ENCODE measurements around the gene INAFM2.

Gene INAFM2

DNA sequence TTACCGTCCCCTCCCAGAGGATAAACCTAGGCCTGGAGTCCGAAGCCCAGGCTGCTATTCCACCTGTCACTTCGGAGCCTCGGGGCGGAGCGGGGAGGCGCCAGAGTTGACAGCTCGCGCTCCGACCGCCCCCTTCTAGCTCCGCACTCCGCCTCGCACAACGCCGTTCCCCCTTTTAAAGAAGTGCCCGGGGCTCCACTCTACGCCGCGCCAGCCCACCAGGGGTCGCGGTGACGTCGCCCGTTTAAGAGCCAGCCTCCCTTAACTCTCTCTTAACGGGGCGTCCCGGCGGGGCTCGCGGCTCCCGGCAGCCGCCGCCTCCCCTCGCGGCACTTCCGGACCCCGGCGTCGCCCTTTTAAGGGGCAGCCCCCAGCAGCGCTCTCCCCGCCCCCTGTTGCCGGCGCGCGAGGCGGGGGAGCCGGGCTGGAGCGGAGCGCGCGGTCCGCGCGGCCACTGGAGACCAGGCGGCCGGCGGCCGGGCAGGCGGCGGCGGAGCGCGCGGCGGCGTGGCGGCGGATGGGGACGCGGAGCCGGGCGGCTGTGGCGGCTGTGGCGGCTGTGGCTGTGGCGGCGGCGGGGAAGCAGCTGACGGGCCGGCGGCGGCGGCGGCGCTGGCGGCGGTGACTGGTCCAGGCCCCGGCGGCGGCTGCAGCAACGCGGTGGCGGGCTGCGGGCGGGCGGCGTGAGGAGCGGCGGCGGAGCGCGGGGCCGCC is at the start of gene INAFM2:
Gene INAFM2, plus strand, starts transcription at position 454 of the 714 bp plus-strand sequence. CDS start 364 bp downstream, outside the sequence.
- Histone ChIP-seq H3K27me3 (ENCODE audit: control insufficient read depth, insufficient read depth, low read length) (peaks cover 25% of the 10 kb centered on the region), H3K9me3 (ENCODE audit: control insufficient read depth, insufficient read depth, low read length) (no peaks in the 10 kb centered on the region), H3K4me1 (ENCODE audit: control insufficient read depth, insufficient read depth, low read length) (peaks cover 29% of the 10 kb centered on the region), H3K9ac (ENCODE audit: low read depth, low read length) (no peak within 1 kb of the TSS), H3K36me3 (ENCODE audit: control insufficient read depth, insufficient read depth, low read length) (no peaks in the 10 kb centered on the region), H3K4me3 (ENCODE audit: low read depth, low read length) (peak within 1 kb of the TSS; percentile 66)

- Histone ChIP-seq H3K9me3 (ENCODE audit: control insufficient read depth, insufficient read depth, low read length) (no peaks in the 10 kb centered on the region), H3K27me3 (ENCODE audit: control insufficient read depth, insufficient read depth, low read length) (peaks cover 12% of the 10 kb centered on the region), H3K9ac (ENCODE audit: low read depth, low read length) (no peak overlapping the region), H3K4me3 (ENCODE audit: low read depth, low read length) (no peak overlapping the region), H3K36me3 (ENCODE audit: control insufficient read depth, insufficient read depth, low read length) (peaks cover 2% of the 10 kb centered on the region), H3K4me1 (ENCODE audit: control insufficient read depth, insufficient read depth, low read length) (no peaks in the 10 kb centered on the region)
Measured at GRCh38 chr15:40274350-40275274, 48.9 kb upstream of the INAFM2 start.

DNA sequence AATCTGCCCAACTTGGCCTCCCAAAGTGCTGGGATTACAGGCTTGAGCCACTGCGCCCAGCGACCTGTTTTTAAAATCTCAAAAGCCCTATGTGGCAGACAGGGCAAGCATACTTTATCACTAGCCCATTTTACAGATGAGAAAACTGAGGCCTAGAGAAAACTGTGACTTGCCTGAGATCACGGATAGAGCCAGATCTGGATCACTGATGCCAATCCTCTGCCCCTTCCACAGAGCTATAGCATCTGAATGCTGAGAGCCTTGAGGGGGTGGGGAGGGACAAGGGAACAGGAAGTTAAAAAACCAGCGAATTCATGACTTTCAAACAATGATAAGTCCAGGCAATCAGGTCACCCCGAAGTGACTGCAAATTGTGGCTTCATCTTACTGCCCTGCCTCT is 48.0 kb upstream of the INAFM2 start:
- peaks cover 2% of the 10 kb centered on the region for H3K36me3 ChIP-seq (ENCODE audit: control insufficient read depth, insufficient read depth, low read length)
- no peaks in the 10 kb centered on the region for H3K9me3 ChIP-seq (ENCODE audit: control insufficient read depth, insufficient read depth, low read length)
- H3K9ac ChIP-seq (ENCODE audit: low read depth, low read length), result no peak overlapping the region
- no peak overlapping the region for H3K4me3 ChIP-seq (ENCODE audit: low read depth, low read length)
- peaks cover 19% of the 10 kb centered on the region for H3K27me3 ChIP-seq (ENCODE audit: control insufficient read depth, insufficient read depth, low read length)
- H3K4me1 ChIP-seq (ENCODE audit: control insufficient read depth, insufficient read depth, low read length), result peaks cover under 1% of the 10 kb centered on the region

DNA sequence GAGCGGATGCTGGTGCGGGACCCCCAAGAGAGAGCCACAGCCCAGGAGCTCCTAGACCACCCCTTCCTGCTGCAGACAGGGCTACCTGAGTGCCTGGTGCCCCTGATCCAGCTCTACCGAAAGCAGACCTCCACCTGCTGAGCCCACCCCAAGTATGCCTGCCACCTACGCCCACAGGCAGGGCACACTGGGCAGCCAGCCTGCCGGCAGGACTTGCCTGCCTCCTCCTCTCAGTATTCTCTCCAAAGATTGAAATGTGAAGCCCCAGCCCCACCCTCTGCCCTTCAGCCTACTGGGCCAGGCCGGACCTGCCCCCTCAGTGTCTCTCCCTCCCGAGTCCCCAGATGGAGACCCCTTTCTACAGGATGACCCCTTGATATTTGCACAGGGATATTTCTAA is 47.5 kb upstream of the INAFM2 start:
- Histone ChIP-seq H3K4me3 (ENCODE audit: low read depth, low read length) (no peak overlapping the region), H3K36me3 (ENCODE audit: control insufficient read depth, insufficient read depth, low read length) (peaks cover 2% of the 10 kb centered on the region), H3K4me1 (ENCODE audit: control insufficient read depth, insufficient read depth, low read length) (peaks cover 4% of the 10 kb centered on the region), H3K9ac (ENCODE audit: low read depth, low read length) (no peak overlapping the region), H3K9me3 (ENCODE audit: control insufficient read depth, insufficient read depth, low read length) (no peaks in the 10 kb centered on the region), H3K27me3 (ENCODE audit: control insufficient read depth, insufficient read depth, low read length) (peaks cover 23% of the 10 kb centered on the region)

GRCh38 chr15:40276927-40277326 is 46.6 kb upstream of the INAFM2 start:
- Histone ChIP-seq H3K36me3 (ENCODE audit: control insufficient read depth, insufficient read depth, low read length) (peaks cover 2% of the 10 kb centered on the region), H3K9me3 (ENCODE audit: control insufficient read depth, insufficient read depth, low read length) (no peaks in the 10 kb centered on the region), H3K4me3 (ENCODE audit: low read depth, low read length) (no peak overlapping the region), H3K27me3 (ENCODE audit: control insufficient read depth, insufficient read depth, low read length) (peaks cover 33% of the 10 kb centered on the region), H3K9ac (ENCODE audit: low read depth, low read length) (no peak overlapping the region), H3K4me1 (ENCODE audit: control insufficient read depth, insufficient read depth, low read length) (peaks cover 6% of the 10 kb centered on the region)

DNA sequence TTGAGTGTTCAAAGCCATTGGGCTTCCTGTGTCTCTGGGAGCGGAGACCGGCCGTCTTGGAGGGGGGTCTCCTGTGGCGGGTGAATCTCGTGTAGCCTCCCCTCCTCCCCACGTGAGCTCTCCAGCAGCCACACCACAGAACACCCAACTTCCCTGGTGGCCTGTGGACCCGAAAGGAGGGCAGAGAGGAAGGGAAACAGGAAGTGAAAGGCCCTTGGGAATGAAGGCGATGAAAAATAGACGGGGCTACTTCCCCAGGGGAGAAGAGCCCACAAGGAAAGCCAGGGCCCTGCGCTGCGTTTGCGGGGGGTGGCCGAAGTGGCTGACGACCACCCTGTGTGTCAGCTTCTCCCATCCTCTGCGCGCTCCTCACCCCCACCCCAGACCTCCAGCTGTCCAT is 46.0 kb upstream of the INAFM2 start:
- Histone ChIP-seq H3K9ac (ENCODE audit: low read depth, low read length) (no peak overlapping the region), H3K36me3 (ENCODE audit: control insufficient read depth, insufficient read depth, low read length) (peaks cover 2% of the 10 kb centered on the region), H3K4me3 (ENCODE audit: low read depth, low read length) (no peak overlapping the region), H3K9me3 (ENCODE audit: control insufficient read depth, insufficient read depth, low read length) (no peaks in the 10 kb centered on the region), H3K27me3 (ENCODE audit: control insufficient read depth, insufficient read depth, low read length) (peaks cover 39% of the 10 kb centered on the region), H3K4me1 (ENCODE audit: control insufficient read depth, insufficient read depth, low read length) (peaks cover 6% of the 10 kb centered on the region)

- H3K36me3 ChIP-seq (ENCODE audit: control insufficient read depth, insufficient read depth, low read length), result peaks cover under 1% of the 10 kb centered on the region
- H3K27me3 ChIP-seq (ENCODE audit: control insufficient read depth, insufficient read depth, low read length), result peaks cover 44% of the 10 kb centered on the region
- no peaks in the 10 kb centered on the region for H3K9me3 ChIP-seq (ENCODE audit: control insufficient read depth, insufficient read depth, low read length)
- peaks cover 6% of the 10 kb centered on the region for H3K4me1 ChIP-seq (ENCODE audit: control insufficient read depth, insufficient read depth, low read length)
- H3K9ac ChIP-seq (ENCODE audit: low read depth, low read length), result no peak overlapping the region
- no peak overlapping the region for H3K4me3 ChIP-seq (ENCODE audit: low read depth, low read length)
Measured at GRCh38 chr15:40278026-40278425, 45.5 kb upstream of the INAFM2 start.

DNA sequence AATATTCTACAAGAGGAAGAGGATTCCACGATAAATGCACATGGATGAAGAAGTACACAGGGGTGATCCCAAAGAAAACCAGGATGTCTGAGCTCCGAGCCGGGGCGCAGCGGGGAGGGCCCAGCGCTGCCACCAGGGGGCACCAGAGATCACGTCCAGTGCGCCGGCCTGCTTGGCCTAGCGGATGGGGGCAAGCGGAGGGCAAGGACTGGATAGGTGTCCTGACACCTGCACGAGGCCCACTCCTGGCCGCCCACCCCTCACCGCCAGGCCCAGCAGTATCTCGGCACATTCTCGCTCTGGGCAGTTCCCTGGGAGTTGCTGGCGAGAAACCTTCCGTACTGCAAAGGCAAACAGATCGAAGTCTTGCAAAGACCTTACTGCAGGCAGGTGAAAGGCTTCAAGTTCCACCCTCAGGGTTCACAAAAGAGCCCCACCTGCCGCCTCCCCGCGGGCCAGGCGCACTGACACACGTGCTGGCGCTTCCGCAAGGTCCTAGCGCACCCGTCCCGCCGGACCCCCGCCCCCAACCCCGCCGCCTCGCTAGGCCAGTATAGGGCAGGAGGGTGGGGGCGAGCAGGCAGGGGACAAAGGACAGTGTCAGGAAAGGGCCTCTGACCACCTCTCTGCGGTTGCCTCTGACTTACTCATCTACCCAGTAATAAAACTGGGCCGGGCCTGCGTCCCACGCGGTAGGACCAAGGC is 43.9 kb upstream of the INAFM2 start:
- no peak overlapping the region for H3K9ac ChIP-seq (ENCODE audit: low read depth, low read length)
- H3K9me3 ChIP-seq (ENCODE audit: control insufficient read depth, insufficient read depth, low read length), result no peaks in the 10 kb centered on the region
- peaks cover 9% of the 10 kb centered on the region for H3K4me1 ChIP-seq (ENCODE audit: control insufficient read depth, insufficient read depth, low read length)
- no peaks in the 10 kb centered on the region for H3K36me3 ChIP-seq (ENCODE audit: control insufficient read depth, insufficient read depth, low read length)
- H3K27me3 ChIP-seq (ENCODE audit: control insufficient read depth, insufficient read depth, low read length), result peaks cover 59% of the 10 kb centered on the region
- H3K4me3 ChIP-seq (ENCODE audit: low read depth, low read length), result peak overlapping the region; percentile 37

- no peaks in the 10 kb centered on the region for H3K9me3 ChIP-seq (ENCODE audit: control insufficient read depth, insufficient read depth, low read length)
Measured at GRCh38 chr15:40280260-40281056, 43.0 kb upstream of the INAFM2 start.

GRCh38 chr15:40281057-40281800 is 42.3 kb upstream of the INAFM2 start:
- peaks cover 67% of the 10 kb centered on the region for H3K27me3 ChIP-seq (ENCODE audit: control insufficient read depth, insufficient read depth, low read length)
- H3K4me3 ChIP-seq (ENCODE audit: low read depth, low read length), result peak overlapping the region; percentile 37
- no peak overlapping the region for H3K9ac ChIP-seq (ENCODE audit: low read depth, low read length)
- H3K4me1 ChIP-seq (ENCODE audit: control insufficient read depth, insufficient read depth, low read length), result peaks cover 24% of the 10 kb centered on the region
- no peaks in the 10 kb centered on the region for H3K36me3 ChIP-seq (ENCODE audit: control insufficient read depth, insufficient read depth, low read length)
- H3K9me3 ChIP-seq (ENCODE audit: control insufficient read depth, insufficient read depth, low read length), result no peaks in the 10 kb centered on the region

More at GRCh38 chr15:40280260-40281056, 43.0 kb upstream of the INAFM2 start:
- peak overlapping the region; percentile 5 for H3K9ac ChIP-seq (ENCODE audit: low read depth, low read length)
- H3K4me3 ChIP-seq (ENCODE audit: low read depth, low read length), result peak overlapping the region; percentile 37
- no peaks in the 10 kb centered on the region for H3K36me3 ChIP-seq (ENCODE audit: control insufficient read depth, insufficient read depth, low read length)
- H3K4me1 ChIP-seq (ENCODE audit: control insufficient read depth, insufficient read depth, low read length), result peaks cover 16% of the 10 kb centered on the region
- peaks cover 64% of the 10 kb centered on the region for H3K27me3 ChIP-seq (ENCODE audit: control insufficient read depth, insufficient read depth, low read length)

Data from iPS-15b (cell line).